Pulmonary artery endothelial cell (primary cell): ENCODE measurements around the gene ITLN2. TPM values are rescaled to one million over a fixed set of nuclear protein-coding genes. Genes with fewer than 3 reads are reported as not detected.
A peak's percentile ranks its signal among the peaks of the same experiment; 100 is the strongest.
"Not testable (repeated sequence)": the region's sequence is repeated elsewhere in the genome, so short reads cannot be mapped to it uniquely, and the experiment has no call there.

ENCODE experiments used
- DNase-seq: peaks from one replicate; pipeline ENCODE4 v3.0.0-alpha.2; 2011; ENCODE audit warnings: low read depth, low spot score
- total RNA-seq: library from RNA; depleted of rRNA; stranded (reverse); fragments of >200 nt; gene quantifications from 2 replicates; pipeline ENCODE4 v1.2.3, GENCODE V29; 2014

The ITLN2 gene
- total RNA-seq: not detected in 2 replicates

DNA sequence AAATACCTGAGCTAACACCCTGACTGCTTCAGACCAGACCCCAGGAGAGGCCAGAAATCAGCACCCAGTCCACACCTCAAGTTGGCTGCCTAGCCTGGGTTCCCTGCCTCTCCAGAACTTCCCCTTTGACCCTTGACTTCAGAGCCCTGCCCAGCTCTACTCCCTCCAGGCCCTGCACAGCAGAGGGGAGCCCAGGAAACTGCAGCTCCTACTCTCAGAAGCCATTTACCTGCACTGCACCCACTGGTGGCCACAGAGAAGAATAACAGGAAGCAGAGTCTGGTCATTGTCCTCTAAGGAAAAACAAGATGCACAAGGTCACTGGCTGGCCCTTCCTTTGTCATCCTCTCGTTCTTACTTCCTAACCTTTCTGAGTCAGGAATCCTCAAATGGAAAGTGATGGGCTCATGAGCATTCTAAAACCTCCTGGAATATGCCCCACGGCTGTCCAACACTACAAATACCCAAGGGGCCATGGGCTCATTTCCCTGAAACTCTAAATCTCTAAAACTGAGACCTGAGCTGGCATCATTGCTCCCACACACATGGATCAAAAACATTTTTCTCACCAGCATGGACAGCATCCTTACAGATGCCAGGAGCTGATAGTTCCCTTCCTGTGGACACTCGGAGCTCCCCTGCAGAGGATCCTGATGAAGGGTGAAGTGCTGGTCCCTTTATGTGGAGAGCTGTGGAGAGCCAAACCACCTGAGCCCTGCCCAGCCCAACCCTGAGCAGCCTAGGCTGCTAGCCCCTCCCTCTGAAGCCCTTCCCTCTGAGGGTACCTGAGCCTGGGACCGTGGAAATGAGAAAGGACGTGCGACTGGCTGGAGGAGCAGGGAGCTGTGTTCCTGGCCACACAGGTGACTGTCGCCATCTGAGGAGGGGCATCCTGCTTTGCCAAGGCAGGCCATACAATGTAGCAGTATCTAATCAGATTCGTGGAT, at the start of gene ITLN2:
Gene ITLN2, minus strand, starts transcription at position 652 of the 947 bp plus-strand sequence. Its CDS starts 68 bp downstream, at position 584.
- no peak for DNase-seq

DNA sequence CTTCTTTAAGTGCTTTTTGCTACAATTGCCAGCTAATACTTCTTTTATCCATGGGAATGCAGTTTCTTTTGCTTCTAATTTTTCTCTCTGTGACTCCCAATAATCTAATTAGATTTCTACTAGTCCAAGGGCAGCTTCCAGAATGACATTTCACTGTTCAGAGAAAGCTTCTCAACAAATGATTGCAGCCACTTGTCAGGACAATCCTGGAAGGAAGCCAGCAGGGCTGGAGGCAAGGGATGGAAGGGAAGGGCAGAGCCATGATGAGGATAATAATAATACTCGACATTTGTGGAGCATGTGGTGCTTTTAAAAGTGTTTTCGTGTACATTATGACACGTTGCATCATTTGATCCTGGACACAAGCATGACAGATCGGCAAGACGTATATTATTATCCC, 46.9 kb upstream of the ITLN2 start:
- DNase-seq: no peak

DNA sequence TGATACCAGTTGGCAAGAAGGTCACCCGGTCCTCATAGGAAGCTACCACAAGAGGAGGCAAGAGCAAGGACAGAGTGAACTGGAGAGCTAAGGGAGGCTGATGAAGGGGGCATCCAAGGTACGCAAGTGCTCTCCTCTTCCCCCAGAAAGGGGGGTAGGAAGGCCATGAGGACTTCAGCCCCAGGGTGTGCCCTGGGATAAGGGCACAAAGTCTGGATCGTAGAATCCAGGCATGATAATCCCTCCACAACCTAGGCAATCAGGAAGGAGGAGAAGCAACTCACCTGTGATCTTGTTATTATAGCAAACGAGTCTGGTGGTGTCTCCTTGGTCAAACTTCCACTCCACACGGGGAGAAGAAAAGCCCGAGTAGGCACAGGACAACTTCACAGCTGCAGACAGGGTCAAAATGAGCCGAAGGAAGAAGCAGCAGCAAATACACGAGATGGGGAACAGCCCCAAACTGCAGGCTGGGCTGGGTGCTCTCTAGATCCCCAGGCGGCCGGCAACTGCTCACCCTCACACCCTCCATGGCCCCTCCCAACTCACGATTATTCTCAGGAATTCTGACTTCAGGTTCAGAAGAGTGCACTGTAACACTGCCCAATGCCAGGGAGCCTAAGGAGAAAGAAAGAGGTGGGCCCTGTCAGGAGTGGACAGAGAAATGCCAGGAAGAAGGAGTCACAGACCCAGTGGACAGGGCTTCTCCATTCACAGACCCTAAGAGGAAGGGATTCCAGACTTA, 46.3 kb upstream of the ITLN2 start:
- no peak for DNase-seq

- DNase-seq: no peak
Observed at GRCh38 chr1:160999376-160999775, 44.8 kb upstream of the ITLN2 start.

DNA sequence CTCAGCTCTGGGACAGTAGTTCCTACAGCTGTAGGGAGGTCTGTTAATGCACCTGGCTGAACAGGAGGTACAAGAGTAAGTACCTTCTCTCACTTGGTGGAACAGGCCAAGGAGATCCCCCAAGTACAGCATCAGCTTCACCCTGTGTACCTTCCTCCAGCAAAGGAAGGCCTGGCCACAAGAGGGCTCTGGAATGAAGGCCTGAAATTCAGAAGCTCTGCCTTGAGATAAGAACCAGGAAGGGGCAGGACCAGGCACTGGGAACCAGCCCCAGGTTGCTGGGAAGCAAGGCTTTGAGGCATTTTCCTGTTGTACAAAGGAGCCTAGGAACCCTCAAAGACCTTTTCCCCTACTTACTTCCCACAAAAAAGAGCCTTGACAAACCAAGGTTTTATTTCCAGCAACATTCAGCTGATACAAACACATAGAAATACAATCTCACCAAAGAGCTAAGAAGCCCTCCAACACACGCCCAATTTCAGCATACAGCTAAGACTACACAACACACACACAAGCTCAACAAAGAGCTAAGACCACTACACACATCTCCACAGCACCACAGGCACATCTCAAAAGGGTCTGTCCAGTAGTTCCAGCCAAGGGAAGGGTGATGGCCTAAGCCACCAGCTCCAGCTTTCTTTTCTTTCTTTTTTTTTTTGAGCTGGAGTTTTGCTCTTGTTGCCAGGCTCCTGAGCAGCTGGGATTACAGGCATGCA, 42.9 kb upstream of the ITLN2 start:
- peak; percentile 65 for DNase-seq

DNA sequence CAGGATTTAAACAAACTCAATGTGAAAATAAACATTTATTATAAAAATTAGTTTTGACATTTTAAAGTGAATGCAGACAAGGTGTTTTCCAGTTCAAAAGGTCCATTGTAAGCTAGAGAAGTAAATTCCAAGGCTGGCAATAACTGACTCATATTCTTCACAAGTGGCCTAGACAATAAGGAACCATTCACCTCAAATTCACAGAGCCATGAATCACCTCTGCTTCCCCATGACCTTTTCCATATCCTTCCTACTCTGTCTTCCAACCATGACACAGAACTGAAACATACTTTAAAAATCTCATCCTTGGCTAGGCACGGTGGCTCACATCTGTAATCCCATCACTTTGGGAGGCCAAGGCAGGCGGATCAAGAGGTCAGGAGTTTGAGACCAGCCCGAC, 41.6 kb upstream of the ITLN2 start:
- peak; percentile 68 for DNase-seq

DNA sequence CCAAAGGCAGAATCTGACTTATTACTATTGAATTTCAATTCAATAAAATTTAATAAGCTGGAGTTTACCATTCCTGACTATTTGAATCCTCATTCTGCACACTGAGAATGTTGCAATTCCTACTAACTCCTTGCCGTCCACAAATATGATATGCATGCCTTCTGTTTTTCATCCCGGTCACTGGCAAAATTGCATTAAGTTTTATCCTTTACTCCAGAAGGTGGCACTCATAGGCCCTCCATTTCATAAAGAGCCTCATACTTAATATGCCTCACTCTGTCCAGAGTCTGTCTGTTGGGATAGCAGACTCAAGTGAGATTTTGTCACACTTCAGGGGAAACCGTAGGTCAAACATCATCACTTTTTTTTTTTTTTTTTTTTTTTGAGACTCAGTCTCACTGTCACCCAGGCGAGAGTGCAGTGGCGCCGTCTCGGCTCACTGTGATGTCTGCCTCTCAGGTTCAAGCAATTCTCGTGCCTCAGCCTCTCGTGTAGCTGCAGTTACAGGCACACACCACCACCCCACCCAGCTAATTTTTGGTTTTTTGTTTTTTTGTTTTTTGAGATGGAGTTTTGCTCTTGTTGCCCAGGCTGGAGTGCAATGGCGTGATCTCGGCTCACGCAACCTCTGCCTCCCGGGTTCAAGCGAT, 39.1 kb upstream of the ITLN2 start:
- DNase-seq: no peak

GRCh38 chr1:160992036-160992435, 37.4 kb upstream of the ITLN2 start:
- not testable (repeated sequence) for DNase-seq

DNA sequence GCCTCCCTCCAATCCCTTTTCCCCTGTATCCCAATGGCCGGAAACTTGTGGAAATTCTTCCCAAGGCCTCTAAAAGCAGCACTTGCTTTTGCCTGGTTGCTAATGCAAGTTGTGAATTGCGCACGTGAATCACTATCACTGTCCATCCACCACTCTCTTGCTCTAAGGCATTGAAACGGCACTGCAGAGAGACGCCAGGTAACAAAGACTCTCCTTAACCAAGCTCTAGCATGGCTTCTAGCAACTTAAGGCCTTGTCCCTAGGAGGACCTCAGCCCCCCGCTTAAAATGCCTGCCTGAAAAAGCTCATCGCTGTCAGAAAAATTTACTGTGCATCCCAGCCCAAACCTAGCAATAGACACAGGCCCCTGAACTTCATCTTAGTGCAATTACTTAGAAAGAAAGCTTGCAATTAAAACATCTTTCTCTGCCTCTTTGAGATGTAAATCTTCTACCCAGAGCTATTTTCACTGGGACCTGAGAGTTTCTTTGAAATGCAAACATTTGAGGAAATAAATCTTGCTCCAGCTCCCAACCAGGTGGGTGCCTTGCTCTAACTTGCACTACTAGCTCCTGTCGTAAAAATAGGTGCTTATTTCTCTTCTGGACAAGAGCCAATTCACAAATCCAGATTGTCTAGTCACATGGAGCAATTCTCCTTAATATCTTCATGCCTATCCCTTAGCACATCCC, 32.9 kb upstream of the ITLN2 start:
- no peak for DNase-seq

DNA sequence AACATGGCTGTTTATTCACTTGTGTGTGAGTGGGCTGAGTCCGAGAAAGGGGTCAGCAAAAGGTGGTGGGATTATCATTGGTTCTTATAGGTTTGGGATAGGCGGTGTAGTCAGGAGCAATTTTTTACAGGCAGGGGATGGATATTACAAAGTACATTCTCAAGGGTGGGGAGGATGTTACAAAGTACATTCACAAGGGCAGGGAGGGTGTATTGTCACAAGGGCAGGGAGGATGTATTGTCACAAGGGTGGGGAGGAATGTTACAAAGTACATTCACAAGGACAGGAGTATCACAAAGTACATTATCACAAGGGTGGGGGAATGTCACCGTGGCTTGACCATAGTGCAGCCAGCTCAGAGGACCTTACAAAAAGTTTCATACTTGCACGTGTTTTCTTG, 31.1 kb upstream of the ITLN2 start:
- no peak for DNase-seq

GRCh38 chr1:160981584-160982411, 27.2 kb upstream of the ITLN2 start:
- DNase-seq: no peak

DNA sequence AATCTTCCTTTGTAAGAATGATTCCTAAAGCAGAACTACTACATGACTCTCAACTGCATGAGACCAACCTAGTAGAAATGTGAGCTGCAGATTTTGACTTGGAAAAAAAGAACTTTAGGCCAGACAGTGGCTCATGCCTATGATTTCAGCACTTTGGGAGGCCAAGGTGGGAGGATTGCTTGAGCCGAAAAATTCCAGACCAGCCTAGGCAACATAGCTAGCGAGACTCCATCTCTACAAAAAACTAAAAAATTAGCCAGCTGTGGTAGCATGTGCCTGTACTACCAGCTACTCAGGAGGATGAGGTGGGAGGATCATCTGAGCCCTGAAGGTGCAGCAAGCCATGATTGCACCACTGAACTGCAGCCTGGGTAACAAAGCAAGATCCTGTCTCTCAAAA, 24.7 kb upstream of the ITLN2 start:
- DNase-seq: no peak

- DNase-seq: no peak
Observed at GRCh38 chr1:160978510-160978927, 23.9 kb upstream of the ITLN2 start.

DNA sequence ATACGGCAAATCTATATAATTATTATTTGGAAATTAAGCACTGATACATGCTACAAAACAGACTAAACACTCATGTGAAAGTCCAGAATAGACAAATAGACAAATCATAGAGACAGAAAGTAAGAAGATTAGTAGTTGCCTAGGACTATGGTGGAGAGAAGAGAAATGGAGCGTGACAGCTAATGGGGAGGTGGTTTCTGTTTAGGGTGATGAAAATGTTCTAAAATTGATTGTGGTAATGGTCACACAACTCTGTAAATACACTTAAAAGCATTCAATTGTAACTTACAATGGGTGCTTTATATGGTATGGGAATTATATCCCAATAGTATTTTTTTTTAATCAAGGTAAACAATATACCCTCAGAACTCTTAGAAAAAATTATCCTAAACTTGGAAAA, 20.4 kb upstream of the ITLN2 start:
- DNase-seq: no peak

- DNase-seq: no peak
Observed at GRCh38 chr1:160973491-160973890, 18.9 kb upstream of the ITLN2 start.

GRCh38 chr1:160972939-160973338, 18.3 kb upstream of the ITLN2 start:
- DNase-seq: no peak

- no peak for DNase-seq
Observed at GRCh38 chr1:160971618-160972056, 17.0 kb upstream of the ITLN2 start.

DNA sequence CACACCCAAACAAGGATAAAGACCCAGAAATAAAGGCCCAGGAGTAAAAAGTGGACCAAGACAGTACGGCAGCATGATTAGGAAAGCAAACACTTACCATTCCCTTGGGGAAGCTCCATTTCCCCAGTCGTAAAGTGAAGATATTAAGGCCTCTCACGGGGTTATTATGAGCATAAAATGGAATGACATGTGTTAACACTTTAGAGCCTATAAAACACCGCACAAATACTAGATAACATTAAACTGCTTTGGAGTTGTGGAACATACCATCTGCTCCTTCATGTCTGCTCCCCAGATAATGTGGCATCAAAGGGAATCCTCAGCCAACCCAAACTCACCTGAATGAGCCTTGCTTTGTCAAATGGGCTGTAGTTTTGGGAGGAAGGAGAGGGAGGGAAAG, 8.9 kb upstream of the ITLN2 start:
- no peak for DNase-seq

GRCh38 chr1:160961419-160961818, 6.8 kb upstream of the ITLN2 start:
- no peak for DNase-seq

DNA sequence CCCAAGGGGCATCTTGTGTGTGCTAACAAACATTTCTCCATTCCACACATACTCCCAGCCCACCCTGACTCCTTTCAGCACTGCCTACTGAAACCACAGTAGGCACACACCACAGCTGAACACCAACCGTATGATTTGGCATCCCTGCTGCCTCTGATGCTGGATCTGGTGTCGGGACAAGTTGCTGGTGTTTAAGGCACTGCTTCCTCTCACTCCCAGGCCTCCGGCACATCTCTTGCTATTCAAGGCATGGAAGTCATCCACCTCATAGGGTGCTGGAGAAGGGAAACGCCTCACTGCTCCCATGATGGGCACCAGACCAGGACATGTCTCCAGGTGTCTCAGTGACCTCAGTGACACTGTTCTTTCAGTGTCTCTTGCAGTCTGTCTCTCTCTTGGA, 2.4 kb upstream of the ITLN2 start:
- no peak for DNase-seq
